Activated naive CD8-positive, alpha-beta T cell treated with anti-CD3 and anti-CD28 coated beads for 36 hours (primary cell): ENCODE results near the gene SPATA6L. TPM values are rescaled to one million over a fixed set of nuclear protein-coding genes. Genes with fewer than 3 reads are reported as not detected.
A peak's percentile ranks its signal among the peaks of the same experiment; 100 is the strongest.

Experiments
- DNase-seq: peaks from one replicate; pipeline ENCODE4 v3.0.0; 2021
- H3K27ac Mint-ChIP-seq: one replicate; pipeline ENCODE4 v1.8.0; 2022; ENCODE audit warnings: mild to moderate bottlenecking, moderate library complexity, mixed read lengths
- H3K27me3 Mint-ChIP-seq: one replicate; pipeline ENCODE4 v1.8.0; 2022; ENCODE audit warnings: mild to moderate bottlenecking, mixed read lengths
- H3K36me3 Mint-ChIP-seq: one replicate; pipeline ENCODE4 v1.8.0; 2021; ENCODE audit warnings: mild to moderate bottlenecking, mixed read lengths
- H3K4me1 Mint-ChIP-seq: one replicate; pipeline ENCODE4 v1.8.0; 2021; ENCODE audit warnings: mixed read lengths
- H3K4me3 Mint-ChIP-seq: one replicate; pipeline ENCODE4 v1.8.0; 2022; ENCODE audit warnings: mild to moderate bottlenecking, moderate library complexity, mixed read lengths
- H3K9me3 Mint-ChIP-seq: one replicate; pipeline ENCODE4 v1.8.0; 2022; ENCODE audit warnings: mixed read lengths
- total RNA-seq, 2 experiments: library from RNA; stranded (reverse); gene quantifications; one replicate each; pipeline ENCODE4 v1.2.3, GENCODE V29; 2021

SPATA6L gene
- total RNA-seq, 2 experiments from 2014 or later: 0.35 to 0.44 TPM

DNA sequence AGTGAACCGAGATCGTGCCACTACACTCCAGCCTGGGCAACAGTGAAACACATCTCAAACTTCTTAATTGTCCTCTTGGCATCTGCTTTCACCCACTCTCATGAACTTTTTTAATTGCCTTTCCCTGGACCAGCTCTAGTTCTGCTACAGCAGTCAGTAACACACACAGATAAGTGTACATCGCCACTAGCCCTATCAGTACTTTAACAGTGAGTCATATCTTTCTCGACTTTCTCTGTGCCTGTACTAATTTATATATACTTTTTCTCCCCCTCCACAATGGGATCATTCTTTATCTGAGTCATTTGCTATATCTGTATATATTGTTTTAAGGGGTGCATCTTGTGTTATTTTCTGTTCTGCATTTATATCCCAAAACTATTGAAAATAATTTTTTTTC, 19.8 kb upstream of the SPATA6L start:
- Mint-ChIP-seq H3K9me3 (no peaks in the 10 kb centered on the region), H3K27me3 (no peaks in the 10 kb centered on the region), H3K4me1 (peaks cover 42% of the 10 kb centered on the region), H3K27ac (no peak overlapping the region), H3K4me3 (no peak overlapping the region), H3K36me3 (peaks cover 23% of the 10 kb centered on the region)
- DNase-seq: no peak

DNA sequence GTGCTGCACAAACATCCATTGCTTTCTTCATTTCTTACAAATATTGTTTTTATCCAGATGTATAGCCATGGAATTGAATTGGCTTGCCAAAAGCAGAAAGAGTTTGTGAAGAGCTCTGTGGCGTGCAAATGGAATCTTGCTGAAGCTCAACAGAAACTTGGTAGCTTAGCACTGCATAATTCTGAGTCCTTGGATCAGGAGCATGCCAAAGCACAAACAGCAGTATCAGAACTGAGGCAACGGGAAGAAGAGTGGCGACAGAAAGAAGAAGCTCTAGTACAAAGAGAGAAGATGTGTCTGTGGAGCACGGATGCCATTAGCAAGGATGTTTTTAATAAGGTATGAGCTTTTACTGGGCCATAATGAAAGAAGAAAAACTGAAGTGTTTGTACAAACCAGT, 18.5 kb upstream of the SPATA6L start:
- no peak for DNase-seq
- H3K9me3 Mint-ChIP-seq: no peaks in the 10 kb centered on the region
- no peaks in the 10 kb centered on the region for H3K27me3 Mint-ChIP-seq
- peaks cover 16% of the 10 kb centered on the region for H3K36me3 Mint-ChIP-seq
- no peak overlapping the region for H3K27ac Mint-ChIP-seq
- no peak overlapping the region for H3K4me3 Mint-ChIP-seq
- H3K4me1 Mint-ChIP-seq: peaks cover 32% of the 10 kb centered on the region

DNA sequence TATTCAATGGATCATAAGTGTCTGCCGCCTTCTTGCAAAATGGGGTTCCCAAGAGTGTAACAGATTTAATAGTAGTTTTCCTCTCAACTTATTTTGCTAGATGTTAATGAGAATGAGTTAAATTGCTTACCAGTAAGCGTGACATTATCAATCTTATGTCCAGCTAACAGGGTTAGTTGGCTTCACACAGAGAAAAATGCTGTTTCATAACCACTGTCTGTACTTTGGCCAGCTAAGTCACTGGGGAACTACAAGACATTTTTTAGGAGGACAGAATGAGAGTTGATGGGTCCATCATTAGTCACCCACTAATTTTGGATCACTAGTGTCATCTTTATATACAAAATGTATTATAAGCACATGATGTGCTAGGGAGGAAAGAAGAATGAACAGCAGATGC, 14.5 kb upstream of the SPATA6L start:
- no peak overlapping the region for H3K4me3 Mint-ChIP-seq
- H3K36me3 Mint-ChIP-seq: peaks cover 8% of the 10 kb centered on the region
- H3K27me3 Mint-ChIP-seq: no peaks in the 10 kb centered on the region
- no peaks in the 10 kb centered on the region for H3K9me3 Mint-ChIP-seq
- no peak for DNase-seq
- peaks cover 14% of the 10 kb centered on the region for H3K4me1 Mint-ChIP-seq
- H3K27ac Mint-ChIP-seq: no peak overlapping the region

DNA sequence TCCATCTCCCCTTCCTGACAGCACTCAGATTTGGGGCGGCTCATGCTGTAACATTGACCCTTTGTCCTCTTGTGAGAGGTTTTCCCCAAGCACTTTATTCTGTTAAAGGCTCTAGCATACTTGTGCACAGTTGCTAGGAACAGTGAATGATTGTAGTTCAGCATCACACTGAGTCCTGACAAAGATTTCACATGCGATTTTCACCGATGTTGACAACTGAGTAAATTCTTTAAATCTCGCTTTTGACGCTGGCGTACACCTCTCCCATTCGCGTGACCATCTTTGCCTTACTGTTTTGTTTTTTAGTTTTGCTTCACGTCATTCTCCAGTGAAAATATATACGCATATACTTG, 13.9 kb upstream of the SPATA6L start:
- Mint-ChIP-seq H3K27me3 (no peaks in the 10 kb centered on the region), H3K4me1 (peaks cover 11% of the 10 kb centered on the region), H3K9me3 (no peaks in the 10 kb centered on the region), H3K4me3 (no peak overlapping the region), H3K27ac (no peak overlapping the region), H3K36me3 (peaks cover 5% of the 10 kb centered on the region)
- DNase-seq: no peak

DNA sequence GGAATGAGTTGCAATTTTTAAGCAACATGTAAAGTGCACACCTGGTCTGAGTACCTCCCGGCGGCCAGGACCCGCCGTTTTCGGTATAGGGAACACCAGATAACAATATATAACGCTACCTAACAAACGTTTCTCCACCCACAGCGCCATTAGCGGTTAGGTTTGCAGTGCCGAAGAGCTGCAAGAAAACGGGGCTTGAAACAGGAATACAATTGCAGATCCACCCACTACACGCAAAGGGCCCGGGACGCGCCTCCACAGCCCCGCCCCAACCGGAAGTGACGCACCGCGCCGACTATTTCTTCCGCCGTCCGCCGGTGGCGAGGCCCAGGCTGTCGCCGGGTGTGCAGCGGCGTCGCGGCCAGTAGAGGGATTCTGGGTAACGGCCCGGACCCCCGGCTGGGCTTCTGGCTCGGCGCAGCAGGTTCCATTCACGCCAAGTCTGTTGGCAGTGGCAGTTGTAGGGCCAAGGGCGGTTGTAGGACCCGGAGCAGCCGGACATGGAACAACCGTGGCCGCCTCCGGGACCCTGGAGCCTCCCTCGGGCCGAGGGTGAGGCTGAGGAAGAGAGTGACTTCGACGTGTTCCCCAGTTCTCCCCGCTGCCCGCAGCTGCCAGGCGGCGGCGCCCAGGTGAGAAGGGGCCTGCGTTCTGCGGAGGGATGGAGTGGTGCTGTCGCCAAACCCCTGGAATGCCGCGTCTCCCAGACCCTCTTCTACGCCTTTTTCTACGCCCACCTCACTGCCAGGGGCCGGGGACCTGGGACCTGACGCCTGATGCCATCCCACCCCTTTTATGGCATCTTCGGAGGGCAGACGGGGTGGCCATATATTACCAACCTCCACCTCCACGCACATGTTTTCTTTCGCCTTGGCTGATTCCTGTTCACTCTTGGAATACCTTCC, 13.2 kb upstream of the SPATA6L start, which contains the start of gene CDC37L1:
CDC37L1 (plus strand) TSS at position 302 of the 905 bp plus-strand sequence; CDS start at position 501, 199 bp downstream.
- Mint-ChIP-seq H3K36me3 (peaks cover 3% of the 10 kb centered on the region), H3K27me3 (no peaks in the 10 kb centered on the region), H3K4me1 (peaks cover 7% of the 10 kb centered on the region), H3K27ac (no peak within 1 kb of the TSS), H3K4me3 (no peak within 1 kb of the TSS), H3K9me3 (no peaks in the 10 kb centered on the region)
- DNase-seq: peak; percentile 99

DNA sequence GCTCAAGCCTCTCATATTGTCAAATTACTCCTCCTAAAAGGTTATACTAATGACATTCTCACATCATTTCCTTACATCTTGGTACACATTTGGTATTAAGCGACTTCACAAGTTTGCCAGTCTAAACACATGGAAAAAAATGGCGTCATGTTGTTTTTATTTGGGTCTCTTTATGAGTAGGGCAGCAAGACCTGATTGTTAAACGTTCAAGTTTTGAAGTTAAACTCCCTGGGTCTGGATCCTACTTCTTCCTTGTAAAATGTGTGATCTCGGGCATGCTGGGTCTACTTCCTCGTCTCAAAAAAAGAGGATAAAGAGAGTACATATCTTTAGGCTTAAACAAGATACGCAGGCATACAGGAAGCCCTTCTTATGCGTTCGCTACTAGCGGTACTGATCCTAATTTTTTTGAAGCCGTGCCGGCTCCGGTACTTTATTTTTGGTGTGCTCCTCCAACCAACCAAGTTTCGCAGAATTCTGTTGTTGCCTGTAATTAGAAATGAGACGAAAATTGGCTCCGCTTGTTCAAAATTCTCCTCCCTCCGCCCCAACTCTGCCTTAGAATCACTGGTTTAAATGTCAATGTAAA, 12.5 kb upstream of the SPATA6L start:
- H3K27ac Mint-ChIP-seq: no peak overlapping the region
- H3K36me3 Mint-ChIP-seq: peaks cover 3% of the 10 kb centered on the region
- DNase-seq: no peak
- no peaks in the 10 kb centered on the region for H3K9me3 Mint-ChIP-seq
- no peaks in the 10 kb centered on the region for H3K27me3 Mint-ChIP-seq
- H3K4me1 Mint-ChIP-seq: peaks cover 4% of the 10 kb centered on the region
- no peak overlapping the region for H3K4me3 Mint-ChIP-seq

DNA sequence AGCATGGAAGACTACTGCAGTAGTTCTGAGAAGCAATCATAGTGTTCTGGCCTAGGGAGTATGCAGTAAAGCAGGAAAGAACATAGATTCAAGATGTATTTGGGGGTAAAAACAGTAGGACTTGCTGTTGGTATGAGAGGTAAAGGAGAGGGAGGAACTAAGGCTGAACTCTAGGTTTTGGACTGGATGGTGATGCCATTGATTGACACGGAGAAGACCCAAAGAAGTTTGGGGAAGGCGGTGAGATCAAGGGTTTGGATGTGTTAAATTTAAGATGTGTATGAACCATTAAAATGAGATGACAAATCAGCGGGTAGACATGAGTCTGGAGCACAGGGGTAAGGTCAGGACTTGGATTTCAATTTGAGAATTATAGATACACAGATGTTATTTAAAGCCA, 11.1 kb upstream of the SPATA6L start:
- Mint-ChIP-seq H3K27ac (no peak overlapping the region), H3K4me1 (no peaks in the 10 kb centered on the region), H3K36me3 (peaks cover 3% of the 10 kb centered on the region), H3K9me3 (no peaks in the 10 kb centered on the region), H3K4me3 (no peak overlapping the region), H3K27me3 (no peaks in the 10 kb centered on the region)
- DNase-seq: no peak

DNA sequence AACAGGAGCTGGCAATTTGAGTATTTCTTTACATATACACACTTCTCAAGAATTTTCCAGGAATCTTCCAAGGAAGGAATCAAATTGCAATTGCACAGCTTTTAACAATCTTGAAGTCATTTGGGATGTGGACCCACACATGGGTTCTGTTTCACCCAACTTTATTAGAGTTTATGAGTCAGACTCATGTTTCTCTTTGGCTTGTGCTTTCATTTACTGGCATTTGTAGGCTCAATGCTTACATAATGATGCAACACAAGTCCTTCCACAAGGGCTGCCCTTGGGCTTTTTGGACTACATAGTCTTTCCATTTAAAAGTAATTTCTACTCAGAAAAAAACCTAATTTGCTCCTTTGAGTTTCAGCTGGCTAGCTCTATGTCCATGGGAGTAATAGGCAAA, 8.5 kb upstream of the SPATA6L start:
- Mint-ChIP-seq H3K4me3 (no peak overlapping the region), H3K4me1 (peaks cover 9% of the 10 kb centered on the region), H3K27ac (no peak overlapping the region), H3K36me3 (peaks cover 3% of the 10 kb centered on the region), H3K9me3 (no peaks in the 10 kb centered on the region), H3K27me3 (no peaks in the 10 kb centered on the region)
- no peak for DNase-seq

DNA sequence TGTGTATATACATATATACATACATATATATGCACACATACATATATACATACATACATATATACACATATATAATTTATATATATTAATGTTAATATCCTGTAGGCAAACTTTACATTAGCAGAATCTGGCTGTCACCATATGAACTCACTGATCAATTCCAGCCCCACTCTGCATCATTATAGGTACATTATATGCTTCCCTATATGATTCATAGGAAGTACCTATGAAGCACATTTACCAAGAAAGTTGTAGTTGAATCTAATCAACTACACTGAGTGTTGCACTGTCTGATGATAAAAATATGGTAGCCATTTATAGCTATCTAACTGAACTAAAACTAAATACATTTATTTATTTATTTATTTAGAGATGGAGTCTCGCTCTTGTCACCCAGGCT, 5.5 kb upstream of the SPATA6L start:
- H3K4me3 Mint-ChIP-seq: no peak overlapping the region
- DNase-seq: no peak
- no peak overlapping the region for H3K27ac Mint-ChIP-seq
- peaks cover 22% of the 10 kb centered on the region for H3K4me1 Mint-ChIP-seq
- no peaks in the 10 kb centered on the region for H3K9me3 Mint-ChIP-seq
- H3K27me3 Mint-ChIP-seq: no peaks in the 10 kb centered on the region
- H3K36me3 Mint-ChIP-seq: peaks cover 3% of the 10 kb centered on the region

DNA sequence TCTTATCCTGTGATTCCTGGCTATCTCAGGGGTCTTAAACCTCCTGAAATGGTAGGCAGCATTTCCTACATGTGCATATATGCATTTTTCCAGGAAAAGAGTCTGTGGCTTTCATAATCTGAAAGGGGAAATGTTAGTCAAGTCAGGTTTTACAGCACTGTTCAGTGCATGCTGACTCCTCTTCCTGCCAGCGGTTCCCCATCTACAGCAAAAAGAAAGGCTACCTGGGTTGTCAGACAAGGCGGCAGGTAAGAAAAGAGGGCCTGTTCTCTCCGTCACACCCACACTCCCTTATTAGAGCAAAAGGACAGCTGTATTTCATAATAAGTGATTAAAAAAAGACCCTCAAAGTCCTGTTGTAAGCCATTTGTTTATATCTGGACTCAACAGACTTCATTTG, 4.3 kb upstream of the SPATA6L start:
- Mint-ChIP-seq H3K4me1 (peaks cover 33% of the 10 kb centered on the region), H3K4me3 (no peak overlapping the region), H3K27me3 (no peaks in the 10 kb centered on the region), H3K9me3 (no peaks in the 10 kb centered on the region), H3K36me3 (peaks cover under 1% of the 10 kb centered on the region), H3K27ac (peak overlapping the region; percentile 63)
- DNase-seq: no peak

DNA sequence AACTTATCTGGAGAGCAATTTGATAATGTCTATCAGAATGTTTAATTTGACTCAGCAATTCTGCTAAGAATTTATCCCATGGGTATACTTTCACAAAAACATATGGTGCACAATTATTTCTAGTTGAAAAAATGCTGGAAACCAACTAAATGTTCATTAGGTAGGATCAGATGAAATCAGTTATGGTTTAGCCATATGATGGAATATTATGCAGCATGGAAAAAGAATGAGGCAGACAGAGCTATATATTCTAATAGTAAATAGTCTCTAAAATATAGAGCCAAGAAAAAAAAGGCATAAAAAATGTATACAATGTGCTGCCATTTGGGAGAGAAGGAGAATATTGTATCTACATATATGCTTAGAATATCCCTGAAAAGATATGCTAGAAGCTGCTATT, 3.6 kb upstream of the SPATA6L start:
- Mint-ChIP-seq H3K27me3 (no peaks in the 10 kb centered on the region), H3K27ac (no peak overlapping the region), H3K4me1 (peaks cover 40% of the 10 kb centered on the region), H3K4me3 (no peak overlapping the region), H3K36me3 (peaks cover 3% of the 10 kb centered on the region), H3K9me3 (no peaks in the 10 kb centered on the region)
- no peak for DNase-seq

DNA sequence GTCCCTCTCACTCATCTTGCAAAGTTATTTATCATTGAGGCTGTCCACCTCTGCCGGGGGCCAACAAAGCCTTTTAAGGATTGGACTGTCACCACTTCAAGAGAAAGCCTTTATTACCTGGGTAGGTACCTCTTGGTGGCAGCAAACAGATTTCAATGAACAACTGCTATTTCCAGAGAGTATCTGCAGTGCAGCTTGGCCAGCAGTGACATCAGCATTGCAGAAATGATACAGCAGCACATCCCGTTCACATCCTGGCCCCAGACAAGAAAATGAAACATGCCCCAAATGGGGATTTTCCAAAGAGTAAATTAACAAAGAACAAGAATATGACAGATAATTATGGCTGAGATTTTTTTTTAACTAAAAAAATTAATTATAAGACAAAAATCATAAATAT, 2.3 kb upstream of the SPATA6L start:
- DNase-seq: no peak
- H3K9me3 Mint-ChIP-seq: no peaks in the 10 kb centered on the region
- H3K36me3 Mint-ChIP-seq: peaks cover 3% of the 10 kb centered on the region
- no peak overlapping the region for H3K27ac Mint-ChIP-seq
- H3K4me3 Mint-ChIP-seq: no peak overlapping the region
- H3K4me1 Mint-ChIP-seq: peaks cover 53% of the 10 kb centered on the region
- H3K27me3 Mint-ChIP-seq: no peaks in the 10 kb centered on the region

DNA sequence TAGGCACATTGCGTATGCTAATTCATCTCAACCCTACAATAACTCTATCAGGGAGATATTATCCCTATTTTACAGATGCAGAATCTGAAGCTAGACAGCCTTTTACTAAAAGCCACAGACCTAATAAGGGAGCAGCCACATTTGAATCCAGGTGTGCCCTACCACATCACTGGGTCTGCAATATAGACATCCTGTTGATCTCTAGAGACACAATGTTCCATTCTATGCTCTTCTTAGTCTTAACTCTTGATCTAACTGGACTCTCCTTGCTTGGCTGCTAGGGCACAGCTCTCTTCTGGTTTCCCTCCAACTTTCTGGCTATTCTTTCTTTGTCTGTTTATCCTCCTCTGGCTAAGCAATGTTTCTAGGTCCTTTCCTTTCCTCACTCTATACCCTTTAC, 1.4 kb upstream of the SPATA6L start:
- Mint-ChIP-seq H3K27ac (no peak overlapping the region), H3K4me1 (peaks cover 62% of the 10 kb centered on the region), H3K36me3 (peaks cover 3% of the 10 kb centered on the region), H3K27me3 (no peaks in the 10 kb centered on the region), H3K9me3 (no peaks in the 10 kb centered on the region), H3K4me3 (no peak overlapping the region)
- no peak for DNase-seq

DNA sequence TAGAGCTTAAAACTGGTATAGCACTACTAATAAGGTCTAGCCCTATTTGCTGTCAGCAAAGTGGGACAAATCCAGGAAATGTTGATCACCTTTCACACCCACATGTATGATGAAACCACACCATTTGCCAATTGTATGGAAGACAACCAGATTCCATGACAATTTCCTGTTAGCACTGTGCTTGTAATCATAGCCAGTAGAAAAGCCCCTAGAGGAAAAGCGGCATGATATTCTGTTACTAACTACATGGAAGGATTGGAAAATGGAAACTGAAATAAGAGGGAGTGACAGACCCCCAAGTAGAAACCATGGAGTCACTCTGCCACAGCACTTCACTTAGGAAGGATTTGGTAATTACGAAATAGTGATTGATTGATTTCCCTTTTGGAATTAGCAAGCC, 923 bp downstream of the SPATA6L start:
- Mint-ChIP-seq H3K4me1 (peaks cover 64% of the 10 kb centered on the region), H3K9me3 (no peaks in the 10 kb centered on the region), H3K27ac (no peak overlapping the region), H3K27me3 (no peaks in the 10 kb centered on the region), H3K36me3 (peaks cover 3% of the 10 kb centered on the region), H3K4me3 (peak overlapping the region; percentile 53)
- no peak for DNase-seq

DNA sequence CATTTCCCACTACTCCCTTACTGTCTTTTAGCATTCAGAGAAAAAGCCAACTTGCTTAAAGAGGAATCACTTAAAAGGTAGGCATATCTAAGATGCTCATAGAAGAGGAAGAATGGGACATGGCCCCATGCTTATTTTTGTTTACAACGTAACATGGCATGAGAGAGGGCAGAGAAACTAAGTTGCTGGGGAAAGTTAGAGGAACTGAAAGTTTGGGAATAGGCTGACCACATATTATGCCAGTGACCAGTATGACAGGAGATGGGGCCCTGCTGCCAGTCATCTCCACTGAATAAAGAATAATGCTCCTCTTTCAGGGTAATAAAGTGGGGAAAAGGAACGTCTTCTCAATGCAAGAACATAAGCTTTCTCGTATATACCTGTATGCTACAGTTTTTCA, 2.3 kb downstream of the SPATA6L start:
- no peak for DNase-seq
- no peak overlapping the region for H3K27ac Mint-ChIP-seq
- H3K4me3 Mint-ChIP-seq: peak overlapping the region; percentile 15
- peaks cover 3% of the 10 kb centered on the region for H3K36me3 Mint-ChIP-seq
- no peaks in the 10 kb centered on the region for H3K9me3 Mint-ChIP-seq
- H3K4me1 Mint-ChIP-seq: peaks cover 61% of the 10 kb centered on the region
- H3K27me3 Mint-ChIP-seq: no peaks in the 10 kb centered on the region
